Vagina (tissue), 2 donors: ENCODE data around the gene NLGN1.
"Not testable (repeated sequence)": the region's sequence is repeated elsewhere in the genome, so short reads cannot be mapped to it uniquely, and the experiment has no call there.

Experiments
- POLR2A ChIP-seq, 2 donors: fragments of 450-650 bp; IDR thresholded peaks; one replicate each; pipeline ENCODE4 v1.6.1; 2017; ENCODE audit warnings: antibody characterized with exemption in 2 of 2, mild to moderate bottlenecking in 2 of 2, moderate library complexity in 2 of 2
- POLR2AphosphoS5 ChIP-seq, 2 donors: sonication (generic); formaldehyde crosslinking; IDR thresholded peaks; one replicate each; pipeline ENCODE4 v1.9.0; 2017; ENCODE audit warnings: antibody characterized with exemption in 2 of 2, mild to moderate bottlenecking in 2 of 2, low read depth in 1 of 2; ENCODE audit not compliant: insufficient read depth in 1 of 2
- TF ChIP-seq, protein P1 (sequence below), 3 experiments: fragments of 450-650 bp in 2 of 3; fragments of 200-600 bp in 1 of 3; sonication (generic) in 1 of 3; IDR thresholded peaks; one replicate each; pipeline ENCODE4 v1.5.1; 2017 to 2019; ENCODE audit warnings: antibody characterized with exemption in 3 of 3, mild to moderate bottlenecking in 2 of 3, moderate library complexity in 2 of 3

DNA sequence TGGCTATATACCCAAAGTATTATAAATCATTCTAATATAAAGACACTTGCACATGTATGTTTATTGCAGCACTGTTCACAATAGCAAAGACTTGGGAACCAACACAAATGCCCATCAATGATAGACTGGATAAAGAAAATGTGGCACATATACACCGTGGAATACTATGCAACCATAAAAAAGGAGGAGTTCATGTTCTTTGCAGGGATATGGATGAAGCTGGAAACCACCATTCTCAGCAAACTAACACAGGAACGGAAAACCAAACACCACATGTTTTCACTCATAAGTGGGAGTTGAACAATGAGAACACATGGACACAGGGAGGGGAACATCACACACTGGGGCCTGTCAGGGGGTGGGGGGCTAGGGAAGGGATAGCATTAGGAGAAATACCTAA, 148.0 kb downstream of the NLGN1 start:
- TF ChIP-seq, protein P1, sequence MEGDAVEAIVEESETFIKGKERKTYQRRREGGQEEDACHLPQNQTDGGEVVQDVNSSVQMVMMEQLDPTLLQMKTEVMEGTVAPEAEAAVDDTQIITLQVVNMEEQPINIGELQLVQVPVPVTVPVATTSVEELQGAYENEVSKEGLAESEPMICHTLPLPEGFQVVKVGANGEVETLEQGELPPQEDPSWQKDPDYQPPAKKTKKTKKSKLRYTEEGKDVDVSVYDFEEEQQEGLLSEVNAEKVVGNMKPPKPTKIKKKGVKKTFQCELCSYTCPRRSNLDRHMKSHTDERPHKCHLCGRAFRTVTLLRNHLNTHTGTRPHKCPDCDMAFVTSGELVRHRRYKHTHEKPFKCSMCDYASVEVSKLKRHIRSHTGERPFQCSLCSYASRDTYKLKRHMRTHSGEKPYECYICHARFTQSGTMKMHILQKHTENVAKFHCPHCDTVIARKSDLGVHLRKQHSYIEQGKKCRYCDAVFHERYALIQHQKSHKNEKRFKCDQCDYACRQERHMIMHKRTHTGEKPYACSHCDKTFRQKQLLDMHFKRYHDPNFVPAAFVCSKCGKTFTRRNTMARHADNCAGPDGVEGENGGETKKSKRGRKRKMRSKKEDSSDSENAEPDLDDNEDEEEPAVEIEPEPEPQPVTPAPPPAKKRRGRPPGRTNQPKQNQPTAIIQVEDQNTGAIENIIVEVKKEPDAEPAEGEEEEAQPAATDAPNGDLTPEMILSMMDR (IDR thresholded peaks at IDR 0.05) = not testable (repeated sequence)
- not testable (repeated sequence) for TF ChIP-seq POLR2AphosphoS5 (IDR thresholded peaks at IDR 0.05; ENCODE audit: insufficient read depth in 1 of 2, low read depth in 1 of 2); POLR2A (IDR thresholded peaks at IDR 0.05)
